Psoas muscle (tissue), 8 donors: ENCODE results near the gene ARHGEF10L. TPM values are rescaled to one million over a fixed set of nuclear protein-coding genes. Genes with fewer than 3 reads are reported as not detected.

Source experiments
- ATAC-seq, 4 donors: fragments of 200-7000 bp; cut with Tn5 transposase; one replicate each; pipeline ENCODE4 v1.9.1; 2020; ENCODE audit warnings: moderate library complexity in 3 of 4, mild to moderate bottlenecking in 2 of 4
- DNase-seq, 2 donors: peaks; one replicate each; pipeline ENCODE4 v3.0.0-alpha.2; 2020
- H3K27ac ChIP-seq: fragments of 200-600 bp; one replicate; pipeline ENCODE4 v1.8.0; 2022
- H3K27me3 ChIP-seq, 3 donors: fragments of 200-600 bp in 1 of 3; one replicate each; pipeline versions ENCODE4 v1.6.1 to v1.8.0; 2013 to 2022; ENCODE audit warnings: low read length in 2 of 3, mild to moderate bottlenecking in 2 of 3, moderate library complexity in 1 of 3; ENCODE audit not compliant: insufficient read depth in 3 of 3
- H3K36me3 ChIP-seq, 2 donors: fragments of 200-600 bp in 1 of 2; one replicate each; pipeline versions ENCODE4 v1.6.1 to v1.8.0; 2013 to 2022; ENCODE audit warnings: low read depth in 1 of 2, mild to moderate bottlenecking in 1 of 2, moderate library complexity in 1 of 2; ENCODE audit not compliant: insufficient read depth in 1 of 2
- H3K4me1 ChIP-seq: fragments of 200-600 bp; one replicate; pipeline ENCODE4 v1.8.0; 2022
- H3K4me3 ChIP-seq: fragments of 200-600 bp; one replicate; pipeline ENCODE4 v1.8.0; 2022; ENCODE audit warnings: mild to moderate bottlenecking
- H3K9me3 ChIP-seq: fragments of 200-600 bp; one replicate; pipeline ENCODE4 v1.8.0; 2022
- CTCF ChIP-seq: fragments of 200-600 bp; IDR thresholded peaks from one replicate; pipeline ENCODE4 v1.8.0; 2022; ENCODE audit warnings: antibody characterized with exemption
- WGBS, 3 donors: extraction: QIAGEN DNeasy Blood & Tissue Kit; methylation state at CpG; one replicate each; pipeline versions ENCODE4 v1.1.6 to v1.1.7; 2013; 5-methylcytosine and 5-hydroxymethylcytosine counted together
- intact Hi-C, 2 donors: fragments of 100-400 bp; cut with DNase I; formaldehyde crosslinking; loops; one replicate each; pipeline versions ENCODE4 v1.11.0 to v1.14.2; 2022
- polyA plus RNA-seq, 3 donors: library from polyadenylated mRNA; stranded (reverse); fragments of 200-250 nt; gene quantifications; one replicate each; pipeline ENCODE4 v1.2.3, GENCODE V29; 2013
- total RNA-seq, 4 donors: library from RNA; stranded (reverse); fragmentation: NEBNext Ultra II Directional in 2 of 4; extraction: Animal tissue kit (Norgen Biotek cat#: 25700) in 2 of 4; gene quantifications; one replicate each; pipeline versions ENCODE4 v1.2.1 to v1.2.4, GENCODE V29; 2021 to 2023
- donor health status: healthy with polysubstance abuse.
- donor health status: DM: no; HTN: no; CAD: no; lungs with moderate emphysema.
- donor health status: Bipolar disorder and iron deficiency.
- donor health status: healthy.
- donor health status: DM: yes; HTN: yes; CAD: no.
- donor health status: DM: no; HTN: no; CAD: no.
- donor health status: DM: no; HTN: no; CAD: no.
- donor health status: DM: yes; HTN: yes; CAD: no.

The ARHGEF10L gene
- total and polyA plus RNA-seq, 7 donors = 18.8 to 108 (median 37.1) TPM

- intact Hi-C loops = no loop called here
- Histone ChIP-seq H3K27me3 (no peaks in the 10 kb centered on the region), H3K4me3 (no peak overlapping the region), H3K27ac (no peak overlapping the region), H3K9me3 (no peaks in the 10 kb centered on the region), H3K36me3 (peaks cover 0 to 9% of the 10 kb centered on the region in 2 donors), H3K4me1 (no peaks in the 10 kb centered on the region)
- WGBS, 3 donors = 79 to 87% (median 84%) methylated on average over 14 to 16 of the region's 16 CpGs
- TF ChIP-seq CTCF = no peak
- ATAC-seq = no peak
- DNase-seq = no peak
These were observed 40.7 kb downstream of the ARHGEF10L start for GRCh38 chr1:17579951-17580939.

GRCh38 chr1:17581389-17582123, 42.1 kb downstream of the ARHGEF10L start:
- TF ChIP-seq CTCF = no peak
- Histone ChIP-seq H3K27me3 (no peaks in the 10 kb centered on the region), H3K27ac (no peak overlapping the region), H3K36me3 (peaks cover 0 to 9% of the 10 kb centered on the region in 2 donors), H3K4me3 (no peak overlapping the region), H3K4me1 (peaks cover 9% of the 10 kb centered on the region), H3K9me3 (no peaks in the 10 kb centered on the region)
- intact Hi-C loops = no loop called here
- ATAC-seq (no peak), DNase-seq (no peak)
- WGBS, 3 donors = 85 to 90% (median 87%) methylated on average over 10 of the region's 10 CpGs

GRCh38 chr1:17582124-17582774, 42.8 kb downstream of the ARHGEF10L start:
- Histone ChIP-seq H3K4me3 (no peak overlapping the region), H3K4me1 (peaks cover 13% of the 10 kb centered on the region), H3K27me3 (no peaks in the 10 kb centered on the region), H3K36me3 (peaks cover 0 to 9% of the 10 kb centered on the region in 2 donors), H3K9me3 (no peaks in the 10 kb centered on the region), H3K27ac (no peak overlapping the region)
- ATAC-seq = no peak
- 76 to 77% (median 77%) methylated on average over 11 of the region's 11 CpGs for WGBS, 3 donors
- DNase-seq = no peak
- no peak for TF ChIP-seq CTCF
- intact Hi-C loops = no loop called here

GRCh38 chr1:17584539-17584938, 45.0 kb downstream of the ARHGEF10L start:
- DNase-seq (no peak), ATAC-seq (no peak)
- H3K9me3 ChIP-seq = no peaks in the 10 kb centered on the region
- H3K36me3 ChIP-seq = peaks cover 0 to 9% of the 10 kb centered on the region in 2 donors
- intact Hi-C loops = no loop called here
- no peak overlapping the region for H3K4me3 ChIP-seq
- 95 to 97% (median 95%) methylated on average over 10 of the region's 10 CpGs for WGBS, 3 donors
- H3K27me3 ChIP-seq = no peaks in the 10 kb centered on the region
- peaks cover 23% of the 10 kb centered on the region for H3K4me1 ChIP-seq
- no peak for TF ChIP-seq CTCF
- no peak overlapping the region for H3K27ac ChIP-seq
